Measurements from ENCODE around the gene RDH11. TPM values are rescaled to one million over a fixed set of nuclear protein-coding genes. Genes with fewer than 3 reads are reported as not detected.
A peak's percentile ranks its signal among the peaks of the same experiment; 100 is the strongest.

RDH11 gene
- total RNA-seq, 1 experiment from 2014 or later = 54.6 TPM

- Histone ChIP-seq H3K27ac (ENCODE audit: low read depth, low read length) (no peak overlapping the region), H3K9ac (ENCODE audit: low read length) (no peak overlapping the region), H3K4me1 (ENCODE audit: control insufficient read depth in 1 of 2, insufficient read depth in 2 of 2, low read length in 2 of 2) (peaks cover 16 to 32% of the 10 kb centered on the region in 2 experiments), H3K9me2 (ENCODE audit: insufficient read depth) (no peaks in the 10 kb centered on the region), H3K27me3 (ENCODE audit: insufficient read depth, low read length) (no peaks in the 10 kb centered on the region), H2AFZ (ENCODE audit: low read depth, low read length, poor library complexity, severe bottlenecking) (peak overlapping the region; percentile 91), H3K4me2 (ENCODE audit: low read length) (peak overlapping the region; percentile 15; the same call in 1 of the 2 replicates), H4K20me1 (ENCODE audit: insufficient read depth) (no peaks in the 10 kb centered on the region), H3K4me3 (replicated peaks in 1 of 2; ENCODE audit: low read depth in 1 of 2, low read length in 2 of 2) (no peak overlapping the region), H3K9me3 (ENCODE audit: control insufficient read depth in 1 of 2, insufficient read depth in 1 of 2, low read depth in 1 of 2, low read length in 2 of 2) (peaks cover 0 to under 1% of the 10 kb centered on the region in 2 experiments; a peak in 2 of 4 replicates), H3K36me3 (ENCODE audit: control insufficient read depth in 1 of 2, insufficient read depth in 2 of 2, low read length in 2 of 2) (no peaks in the 10 kb centered on the region), H3K79me2 (ENCODE audit: insufficient read depth, low read length) (no peaks in the 10 kb centered on the region)
- DNase-seq (ENCODE audit: low read depth, low spot score) = peak; percentile 72
- ChIA-PET POLR2A (interaction anchor here (0.9 to 1.6 kb wide), 7 partner anchors 9 to 277 kb away, joined by 3 to 12 read pairs (median 4); partner anchors contain the start of genes PIGH and RDH11), RAD21 (ENCODE audit: low non-redundant PET in 1 of 2, low total read pairs in 2 of 2, uncharacterized antibody in 2 of 2, unreplicated experiment in 2 of 2) (interaction anchor here (0.8 to 2.3 kb wide), 20 partner anchors 9 to 345 kb away, joined by 3 to 20 read pairs (median 6); partner anchors contain the start of genes RDH11 (in 2 of the 2), ATP6V1D (in 1 of the 2), EIF2S1 (in 1 of the 2) and PIGH (in 1 of the 2)), CTCF (interaction anchor here (0.6 to 5.3 kb wide), 47 partner anchors 9 to 1345 kb away, joined by 3 to 117 read pairs (median 5); partner anchors contain the start of genes ARG2, ATP6V1D, EIF2S1 and PIGH)
- intact Hi-C loops (cut with micrococcal nuclease) = loop anchor here (1.0 to 10.0 kb wide), 9 partner anchors 37 to 1340 kb away; partner anchors contain the start of genes ARG2 and PIGH
- BruUV-seq (replicated peaks) = no TSS peak
- peak; percentile 87 for ATAC-seq
- peak; percentile 90 for TF ChIP-seq RAD21 (IDR thresholded peaks at IDR 0.05; ENCODE audit: low read depth)
- TF ChIP-seq ZFX (IDR thresholded peaks at IDR 0.05) = no peak
- TF ChIP-seq CTCF (IDR thresholded peaks at IDR 0.05 in 2 of 3, conservative IDR thresholded peaks at IDR 0.05 in 1 of 3; ENCODE audit: borderline replicate concordance in 1 of 3, insufficient read depth in 1 of 3, low read depth in 2 of 3, low read length in 2 of 3) = peak; percentile 71 to 84 (median 83)
Measured at GRCh38 chr14:67704484-67705089, 9.0 kb upstream of the RDH11 start.

- peak overlapping the region; percentile 15; the same call in 1 of the 2 replicates for H3K4me2 ChIP-seq (ENCODE audit: low read length)
- H3K9ac ChIP-seq (ENCODE audit: low read length) = no peak overlapping the region
- H2AFZ ChIP-seq (ENCODE audit: low read depth, low read length, poor library complexity, severe bottlenecking) = peak overlapping the region; percentile 91
- BruUV-seq (replicated peaks) = no TSS peak
- ChIA-PET POLR2A (interaction anchor here (0.9 to 1.6 kb wide), 7 partner anchors 9 to 277 kb away, joined by 3 to 12 read pairs (median 4); partner anchors contain the start of genes PIGH and RDH11), RAD21 (ENCODE audit: low non-redundant PET in 1 of 2, low total read pairs in 2 of 2, uncharacterized antibody in 2 of 2, unreplicated experiment in 2 of 2) (interaction anchor here (0.8 to 2.3 kb wide), 20 partner anchors 8 to 344 kb away, joined by 3 to 20 read pairs (median 6); partner anchors contain the start of genes RDH11 (in 2 of the 2), ATP6V1D (in 1 of the 2), EIF2S1 (in 1 of the 2) and PIGH (in 1 of the 2)), CTCF (interaction anchor here (0.6 to 5.3 kb wide), 45 partner anchors 9 to 1345 kb away, joined by 3 to 117 read pairs (median 5); partner anchors contain the start of genes ARG2, ATP6V1D, EIF2S1 and PIGH)
- H3K4me3 ChIP-seq (replicated peaks in 1 of 2; ENCODE audit: low read depth in 1 of 2, low read length in 2 of 2) = no peak overlapping the region
- H3K36me3 ChIP-seq (ENCODE audit: control insufficient read depth in 1 of 2, insufficient read depth in 2 of 2, low read length in 2 of 2) = no peaks in the 10 kb centered on the region
- H4K20me1 ChIP-seq (ENCODE audit: insufficient read depth) = no peaks in the 10 kb centered on the region
- TF ChIP-seq POLR2AphosphoS5 (IDR thresholded peaks at IDR 0.05; ENCODE audit: low read depth, low read length) = no peak
- no peak for TF ChIP-seq POLR2A (IDR thresholded peaks at IDR 0.05; ENCODE audit: borderline replicate concordance, extremely low read depth, insufficient read depth, insufficient read length)
- no peak for TF ChIP-seq CTCF (IDR thresholded peaks at IDR 0.05 in 2 of 3, conservative IDR thresholded peaks at IDR 0.05 in 1 of 3; ENCODE audit: borderline replicate concordance in 1 of 3, insufficient read depth in 1 of 3, low read depth in 2 of 3, low read length in 2 of 3)
- TF ChIP-seq TCF7L2 (IDR thresholded peaks at IDR 0.05; ENCODE audit: borderline replicate concordance, extremely low read depth, insufficient read depth, insufficient read length) = no peak
- no peak for TF ChIP-seq EZH2phosphoT487 (IDR thresholded peaks at IDR 0.05; ENCODE audit: borderline replicate concordance)
- no peak for TF ChIP-seq ZNF274 (IDR thresholded peaks at IDR 0.05; ENCODE audit: low read depth, low read length)
- ATAC-seq (no peak), DNase-seq (ENCODE audit: low read depth, low spot score) (no peak)
- intact Hi-C loops (cut with micrococcal nuclease) = loop anchor here (1.0 to 10.0 kb wide), 9 partner anchors 37 to 1339 kb away; partner anchors contain the start of genes ARG2 and PIGH
- no peaks in the 10 kb centered on the region for H3K79me2 ChIP-seq (ENCODE audit: insufficient read depth, low read length)
- H3K27me3 ChIP-seq (ENCODE audit: insufficient read depth, low read length) = no peaks in the 10 kb centered on the region
- H3K9me2 ChIP-seq (ENCODE audit: insufficient read depth) = no peaks in the 10 kb centered on the region
- H3K9me3 ChIP-seq (ENCODE audit: control insufficient read depth in 1 of 2, insufficient read depth in 1 of 2, low read depth in 1 of 2, low read length in 2 of 2) = no peaks in the 10 kb centered on the region; a peak in 1 of 4 replicates
- H3K4me1 ChIP-seq (ENCODE audit: control insufficient read depth in 1 of 2, insufficient read depth in 2 of 2, low read length in 2 of 2) = peaks cover 16 to 32% of the 10 kb centered on the region in 2 experiments
- H3K27ac ChIP-seq (ENCODE audit: low read depth, low read length) = no peak overlapping the region
Measured at GRCh38 chr14:67703997-67704396, 8.4 kb upstream of the RDH11 start.
